KBM-7 (cell line): Measurements from ENCODE around the gene ZNF789.

Experiments used
- DNase-seq: peaks from one replicate; pipeline ENCODE4 v3.0.0-alpha.2; 2015
- in situ Hi-C: fragments of 300-500 bp; cut with MboI; formaldehyde crosslinking; loops from 2 replicates; pipeline ENCODE4 v1.14.3; 2020; ENCODE audit warnings: low sequenced_read_pairs, low pct_unique_long_range_greater_than_20kb, mixed read lengths

ZNF789 gene

GRCh38 chr7:99457050-99457649, 15.5 kb upstream of the ZNF789 start:
- DNase-seq, result no peak
- in situ Hi-C loops, result no loop called here

- DNase-seq, result no peak
- in situ Hi-C loops, result no loop called here
These were observed 14.8 kb upstream of the ZNF789 start for GRCh38 chr7:99457650-99458493.

GRCh38 chr7:99459087-99459486, 13.6 kb upstream of the ZNF789 start:
- in situ Hi-C loops, result no loop called here
- peak; percentile 35 for DNase-seq

GRCh38 chr7:99460651-99461050, 12.0 kb upstream of the ZNF789 start:
- in situ Hi-C loops, result no loop called here

GRCh38 chr7:99461221-99461620, 11.5 kb upstream of the ZNF789 start:
- in situ Hi-C loops, result no loop called here
- no peak for DNase-seq

More at GRCh38 chr7:99460651-99461050, 12.0 kb upstream of the ZNF789 start:
- no peak for DNase-seq

- no peak for DNase-seq
- in situ Hi-C loops, result no loop called here
These were observed 7.3 kb upstream of the ZNF789 start for GRCh38 chr7:99465421-99465768.

- no peak for DNase-seq
These were observed 4.3 kb upstream of the ZNF789 start for GRCh38 chr7:99468336-99468918.

GRCh38 chr7:99469381-99470065, 3.2 kb upstream of the ZNF789 start:
- in situ Hi-C loops, result no loop called here
- DNase-seq, result no peak

More at GRCh38 chr7:99468336-99468918, 4.3 kb upstream of the ZNF789 start:
- in situ Hi-C loops, result no loop called here

GRCh38 chr7:99473315-99473596, 566 bp downstream of the ZNF789 start:
- in situ Hi-C loops, result no loop called here
- peak; percentile 76 for DNase-seq

GRCh38 chr7:99476107-99476506, 3.4 kb downstream of the ZNF789 start:
- in situ Hi-C loops, result no loop called here
- DNase-seq, result no peak

GRCh38 chr7:99478464-99479440, 6.1 kb downstream of the ZNF789 start:
- in situ Hi-C loops, result no loop called here
- no peak for DNase-seq

GRCh38 chr7:99485094-99485493, 12.4 kb downstream of the ZNF789 start:
- DNase-seq, result no peak
- in situ Hi-C loops, result no loop called here

GRCh38 chr7:99489235-99489634, 16.5 kb downstream of the ZNF789 start:
- peak; percentile 15 for DNase-seq
- in situ Hi-C loops, result no loop called here

GRCh38 chr7:99490878-99491277, 18.2 kb downstream of the ZNF789 start:
- no peak for DNase-seq
- in situ Hi-C loops, result no loop called here

GRCh38 chr7:99493823-99494222, 21.1 kb downstream of the ZNF789 start:
- DNase-seq, result no peak

GRCh38 chr7:99497766-99498545, 25.3 kb downstream of the ZNF789 start:
- in situ Hi-C loops, result no loop called here
- peak; percentile 38 for DNase-seq

More at GRCh38 chr7:99493823-99494222, 21.1 kb downstream of the ZNF789 start:
- in situ Hi-C loops, result no loop called here

GRCh38 chr7:99498546-99498944, 25.9 kb downstream of the ZNF789 start:
- in situ Hi-C loops, result no loop called here
- peak; percentile 51 for DNase-seq

- peak; percentile 45 for DNase-seq
- in situ Hi-C loops, result no loop called here
These were observed 26.7 kb downstream of the ZNF789 start for GRCh38 chr7:99499371-99499720.
